H9 (cell line): ENCODE results near the gene CDH4. TPM values are rescaled to one million over a fixed set of nuclear protein-coding genes. Genes with fewer than 3 reads are reported as not detected.

Experiments
- DNase-seq: peaks from one replicate; pipeline ENCODE4 v3.0.0-alpha.2; 2017
- H2AFZ ChIP-seq: one replicate; pipeline ENCODE4 v1.6.1; 2013; ENCODE audit warnings: mild to moderate bottlenecking, low read length, control low read depth, moderate library complexity
- H2AK5ac ChIP-seq: 2 replicates; pipeline ENCODE4 v1.6.1; 2013; ENCODE audit warnings: low read length, control low read depth, mixed read lengths; ENCODE audit not compliant: insufficient read length
- H2BK120ac ChIP-seq: one replicate; pipeline ENCODE4 v1.6.1; 2013; ENCODE audit warnings: low read depth, mild to moderate bottlenecking, low read length, control low read depth, inconsistent platforms; ENCODE audit not compliant: poor library complexity, severe bottlenecking
- H2BK12ac ChIP-seq: 2 replicates; pipeline ENCODE4 v1.6.1; 2013; ENCODE audit warnings: low read length, control low read depth, mixed read lengths, low read depth; ENCODE audit not compliant: insufficient read length
- H2BK15ac ChIP-seq: 2 replicates; pipeline ENCODE4 v1.6.1; 2013; ENCODE audit warnings: low read depth, low read length, control low read depth
- H2BK20ac ChIP-seq: one replicate; pipeline ENCODE4 v1.6.1; 2013; ENCODE audit warnings: low read depth, mild to moderate bottlenecking, low read length, control low read depth, inconsistent platforms; ENCODE audit not compliant: poor library complexity, severe bottlenecking
- H2BK5ac ChIP-seq: 2 replicates; pipeline ENCODE4 v1.6.1; 2013; ENCODE audit warnings: low read length, control low read depth, mixed read lengths; ENCODE audit not compliant: insufficient read length
- H3K14ac ChIP-seq: 2 replicates; pipeline ENCODE4 v1.6.1; 2013; ENCODE audit warnings: low read length, control low read depth; ENCODE audit not compliant: insufficient read depth
- H3K18ac ChIP-seq: 2 replicates; pipeline ENCODE4 v1.6.1; 2013; ENCODE audit warnings: low read depth, mild to moderate bottlenecking, mixed read lengths, low read length, control low read depth; ENCODE audit not compliant: insufficient read length
- H3K23ac ChIP-seq: 2 replicates; pipeline ENCODE4 v1.6.1; 2013; ENCODE audit warnings: low read length, control low read depth, mixed read lengths, low read depth; ENCODE audit not compliant: insufficient read length
- H3K23me2 ChIP-seq: 2 replicates; pipeline ENCODE4 v1.6.1; 2013; ENCODE audit warnings: low read depth, mild to moderate bottlenecking, mixed read lengths, low read length, control low read depth; ENCODE audit not compliant: insufficient read length, poor library complexity, severe bottlenecking
- H3K27ac ChIP-seq: 2 replicates; pipeline ENCODE4 v1.5.1; 2013; ENCODE audit warnings: low read length, control low read depth, mixed read lengths, low read depth; ENCODE audit not compliant: insufficient read length
- H3K27me3 ChIP-seq: 2 replicates; pipeline ENCODE4 v1.6.1; 2013; ENCODE audit warnings: low read length, control low read depth, inconsistent platforms; ENCODE audit not compliant: insufficient read depth
- H3K4ac ChIP-seq: 2 replicates; pipeline ENCODE4 v1.6.1; 2013; ENCODE audit warnings: low read depth, mild to moderate bottlenecking, control low read depth, inconsistent platforms, low read length, moderate library complexity
- H3K4me1 ChIP-seq: 2 replicates; pipeline ENCODE4 v1.6.1; 2013; ENCODE audit warnings: low read length, control low read depth, inconsistent platforms; ENCODE audit not compliant: insufficient read depth
- H3K4me2 ChIP-seq: 2 replicates; pipeline ENCODE4 v1.6.1; 2013; ENCODE audit warnings: low read length, control low read depth, mixed read lengths; ENCODE audit not compliant: insufficient read length, insufficient read depth
- H3K56ac ChIP-seq: 2 replicates; pipeline ENCODE4 v1.6.1; 2013; ENCODE audit warnings: low read depth, mild to moderate bottlenecking, mixed read lengths, low read length, control low read depth; ENCODE audit not compliant: insufficient read length
- H3K79me1 ChIP-seq: 2 replicates; pipeline ENCODE4 v1.6.1; 2013; ENCODE audit warnings: low read depth, mild to moderate bottlenecking, moderate library complexity, low read length, control low read depth, inconsistent platforms; ENCODE audit not compliant: insufficient read depth, poor library complexity, severe bottlenecking
- H3K79me2 ChIP-seq: 2 replicates; pipeline ENCODE4 v1.6.1; 2013; ENCODE audit warnings: low read length, control low read depth, inconsistent platforms; ENCODE audit not compliant: insufficient read depth
- H3K9ac ChIP-seq: 2 replicates; pipeline ENCODE4 v1.6.1; 2013; ENCODE audit warnings: low read length, control low read depth, mixed read lengths; ENCODE audit not compliant: insufficient read length; ENCODE audit errors: extremely low read depth
- H3K9me3 ChIP-seq: one replicate; pipeline ENCODE4 v1.6.1; 2013; ENCODE audit warnings: low read depth, low read length, inconsistent platforms; ENCODE audit not compliant: control insufficient read depth
- H3T11ph ChIP-seq: one replicate; pipeline ENCODE4 v1.6.1; 2013; ENCODE audit warnings: mild to moderate bottlenecking, low read length, control low read depth, inconsistent platforms
- H4K20me1 ChIP-seq: one replicate; pipeline ENCODE4 v1.6.1; 2013; ENCODE audit not compliant: control insufficient read depth, insufficient read length, insufficient read depth
- H4K5ac ChIP-seq: 2 replicates; pipeline ENCODE4 v1.6.1; 2013; ENCODE audit warnings: low read depth, mild to moderate bottlenecking, mixed read lengths, low read length, control low read depth; ENCODE audit not compliant: insufficient read length
- H4K8ac ChIP-seq: replicated peaks from 2 replicates; pipeline ENCODE4 v1.6.1; 2013; ENCODE audit warnings: low read length, control low read depth, mixed read lengths, low read depth; ENCODE audit not compliant: insufficient read length
- H4K91ac ChIP-seq: 2 replicates; pipeline ENCODE4 v1.6.1; 2013; ENCODE audit warnings: low read depth, mild to moderate bottlenecking, moderate library complexity, mixed read lengths, low read length, control low read depth; ENCODE audit not compliant: insufficient read length
- H3K27ac Mint-ChIP-seq, 3 experiments: 2 replicates in 2 of 3; 3 replicates in 1 of 3; pipeline ENCODE4 v1.8.0; 2020 to 2021; ENCODE audit warnings: mixed read lengths in 3 of 3, mild to moderate bottlenecking in 1 of 3, moderate library complexity in 1 of 3
- H3K27me3 Mint-ChIP-seq: 2 replicates; pipeline ENCODE4 v1.8.0; 2021; ENCODE audit warnings: low read depth, mild to moderate bottlenecking, moderate library complexity, mixed read lengths
- H3K36me3 Mint-ChIP-seq, 3 experiments: 2 replicates in 2 of 3; 3 replicates in 1 of 3; pipeline ENCODE4 v1.8.0; 2020 to 2021; ENCODE audit warnings: low read depth in 3 of 3, mixed read lengths in 3 of 3; ENCODE audit not compliant: insufficient read depth in 1 of 3
- H3K4me1 Mint-ChIP-seq, 2 experiments: 2 replicates each; pipeline ENCODE4 v1.8.0; 2020; ENCODE audit warnings: mixed read lengths in 2 of 2
- H3K4me3 Mint-ChIP-seq, 2 experiments: 2 replicates in 1 of 2; 3 replicates in 1 of 2; pipeline ENCODE4 v1.8.0; 2020 to 2021; ENCODE audit warnings: mild to moderate bottlenecking in 2 of 2, mixed read lengths in 2 of 2, moderate library complexity in 1 of 2
- H3K9me3 Mint-ChIP-seq, 2 experiments: 2 replicates in 1 of 2; 3 replicates in 1 of 2; pipeline ENCODE4 v1.8.0; 2020; ENCODE audit warnings: mild to moderate bottlenecking in 2 of 2, mixed read lengths in 2 of 2, moderate library complexity in 1 of 2
- WGBS: extraction: QIAGEN DNeasy Blood & Tissue Kit; methylation state at CpG from one replicate; pipeline ENCODE4 v1.1.7; 2013; ENCODE audit warnings: missing lambda C conversion rate, low lambda C conversion rate, mixed read lengths; ENCODE audit not compliant: insufficient read length; ENCODE audit errors: extremely low coverage; 5-methylcytosine and 5-hydroxymethylcytosine counted together
- total RNA-seq: library from RNA; stranded (reverse); gene quantifications from 2 replicates; pipeline ENCODE4 v1.2.1, GENCODE V29; 2021
- TF ChIP-seq, protein P1 (sequence below): fragments of 200-600 bp; sonication (generic); conservative IDR thresholded peaks from 3 replicates; pipeline ENCODE4 v1.8.0; 2021; ENCODE audit warnings: antibody characterized with exemption, mild to moderate bottlenecking

CDH4 gene
- total RNA-seq, 1 experiment from 2014 or later, result 3.0 TPM

DNA sequence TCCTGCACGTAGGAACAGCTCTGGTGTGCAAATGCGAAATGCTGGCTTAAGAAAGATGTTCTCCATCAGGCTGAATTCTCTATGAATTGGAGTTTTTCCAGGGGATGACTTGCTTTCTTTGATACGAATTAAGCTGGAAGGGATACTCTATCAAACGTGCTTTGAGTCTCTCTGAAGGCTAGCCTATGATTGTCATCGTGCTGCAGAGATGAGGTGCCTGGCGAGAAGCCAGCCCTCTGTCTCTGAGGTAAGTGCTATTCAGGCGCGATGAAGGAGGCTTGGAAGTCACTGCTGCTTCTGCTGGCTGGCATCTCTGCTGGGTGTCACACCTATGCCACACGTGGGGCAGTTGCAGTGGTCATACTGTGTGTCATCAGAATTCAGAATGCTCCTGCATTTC is 589.9 kb downstream of the CDH4 start:
- WGBS, result no CpG with 5 or more reads among the region's 9 CpGs
- H3K9me3 ChIP-seq, result no peaks in the 10 kb centered on the region

More for the DNA sequence above, 589.9 kb downstream of the CDH4 start:
- Histone ChIP-seq H3K79me1 (no peaks in the 10 kb centered on the region), H2AK5ac (no peak overlapping the region), H4K20me1 (no peaks in the 10 kb centered on the region), H2BK120ac (no peak overlapping the region), H3K79me2 (no peaks in the 10 kb centered on the region), H2BK20ac (no peak overlapping the region), H3K4ac (no peak overlapping the region), H3K27ac (no peak overlapping the region), H2BK12ac (no peak overlapping the region), H3T11ph (no peak overlapping the region), H3K56ac (no peak overlapping the region), H2BK15ac (no peak overlapping the region), H2BK5ac (no peak overlapping the region), H4K5ac (no peak overlapping the region), H2AFZ (no peak overlapping the region), H3K14ac (no peak overlapping the region), H3K9ac (no peak overlapping the region), H3K4me1 (no peaks in the 10 kb centered on the region), H3K18ac (no peak overlapping the region), H4K8ac (no peak overlapping the region), H3K27me3 (no peaks in the 10 kb centered on the region; the same call in 1 of the 2 replicates), H3K23ac (no peak overlapping the region), H3K4me2 (no peak overlapping the region), H3K23me2 (no peaks in the 10 kb centered on the region), H4K91ac (no peak overlapping the region)
- H3K27me3 Mint-ChIP-seq, result peaks cover 42% of the 10 kb centered on the region
- no peaks in the 10 kb centered on the region; a peak in 1 of 7 replicates for H3K36me3 Mint-ChIP-seq
- peaks cover 0 to 3% of the 10 kb centered on the region in 2 experiments; a peak in 3 of 5 replicates for H3K9me3 Mint-ChIP-seq
- no peak for DNase-seq
- no peak overlapping the region for H3K27ac Mint-ChIP-seq
- H3K4me3 Mint-ChIP-seq, result no peak overlapping the region
- peaks cover 0 to 8% of the 10 kb centered on the region in 2 experiments; a peak in 2 of 4 replicates for H3K4me1 Mint-ChIP-seq
- TF ChIP-seq, protein P1, sequence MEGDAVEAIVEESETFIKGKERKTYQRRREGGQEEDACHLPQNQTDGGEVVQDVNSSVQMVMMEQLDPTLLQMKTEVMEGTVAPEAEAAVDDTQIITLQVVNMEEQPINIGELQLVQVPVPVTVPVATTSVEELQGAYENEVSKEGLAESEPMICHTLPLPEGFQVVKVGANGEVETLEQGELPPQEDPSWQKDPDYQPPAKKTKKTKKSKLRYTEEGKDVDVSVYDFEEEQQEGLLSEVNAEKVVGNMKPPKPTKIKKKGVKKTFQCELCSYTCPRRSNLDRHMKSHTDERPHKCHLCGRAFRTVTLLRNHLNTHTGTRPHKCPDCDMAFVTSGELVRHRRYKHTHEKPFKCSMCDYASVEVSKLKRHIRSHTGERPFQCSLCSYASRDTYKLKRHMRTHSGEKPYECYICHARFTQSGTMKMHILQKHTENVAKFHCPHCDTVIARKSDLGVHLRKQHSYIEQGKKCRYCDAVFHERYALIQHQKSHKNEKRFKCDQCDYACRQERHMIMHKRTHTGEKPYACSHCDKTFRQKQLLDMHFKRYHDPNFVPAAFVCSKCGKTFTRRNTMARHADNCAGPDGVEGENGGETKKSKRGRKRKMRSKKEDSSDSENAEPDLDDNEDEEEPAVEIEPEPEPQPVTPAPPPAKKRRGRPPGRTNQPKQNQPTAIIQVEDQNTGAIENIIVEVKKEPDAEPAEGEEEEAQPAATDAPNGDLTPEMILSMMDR, result no peak
